A549 treated with RU486 at 1 μM for 4 hours (cell line): ENCODE data around the gene TRAF4. TPM values are rescaled to one million over a fixed set of nuclear protein-coding genes. Genes with fewer than 3 reads are reported as not detected.

Source experiments
- total RNA-seq: library from RNA; stranded (reverse); fragments of 200-300 nt; extraction: Qiagen RNA extraction; gene quantifications from 5 replicates; pipeline ENCODE4 v1.2.3, GENCODE V29; 2022; ENCODE audit warnings: low read depth

The TRAF4 gene, protein sequence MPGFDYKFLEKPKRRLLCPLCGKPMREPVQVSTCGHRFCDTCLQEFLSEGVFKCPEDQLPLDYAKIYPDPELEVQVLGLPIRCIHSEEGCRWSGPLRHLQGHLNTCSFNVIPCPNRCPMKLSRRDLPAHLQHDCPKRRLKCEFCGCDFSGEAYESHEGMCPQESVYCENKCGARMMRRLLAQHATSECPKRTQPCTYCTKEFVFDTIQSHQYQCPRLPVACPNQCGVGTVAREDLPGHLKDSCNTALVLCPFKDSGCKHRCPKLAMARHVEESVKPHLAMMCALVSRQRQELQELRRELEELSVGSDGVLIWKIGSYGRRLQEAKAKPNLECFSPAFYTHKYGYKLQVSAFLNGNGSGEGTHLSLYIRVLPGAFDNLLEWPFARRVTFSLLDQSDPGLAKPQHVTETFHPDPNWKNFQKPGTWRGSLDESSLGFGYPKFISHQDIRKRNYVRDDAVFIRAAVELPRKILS
- total RNA-seq, result 51.5 to 88.4 TPM (median 76.8 TPM) in 5 replicates

DNA sequence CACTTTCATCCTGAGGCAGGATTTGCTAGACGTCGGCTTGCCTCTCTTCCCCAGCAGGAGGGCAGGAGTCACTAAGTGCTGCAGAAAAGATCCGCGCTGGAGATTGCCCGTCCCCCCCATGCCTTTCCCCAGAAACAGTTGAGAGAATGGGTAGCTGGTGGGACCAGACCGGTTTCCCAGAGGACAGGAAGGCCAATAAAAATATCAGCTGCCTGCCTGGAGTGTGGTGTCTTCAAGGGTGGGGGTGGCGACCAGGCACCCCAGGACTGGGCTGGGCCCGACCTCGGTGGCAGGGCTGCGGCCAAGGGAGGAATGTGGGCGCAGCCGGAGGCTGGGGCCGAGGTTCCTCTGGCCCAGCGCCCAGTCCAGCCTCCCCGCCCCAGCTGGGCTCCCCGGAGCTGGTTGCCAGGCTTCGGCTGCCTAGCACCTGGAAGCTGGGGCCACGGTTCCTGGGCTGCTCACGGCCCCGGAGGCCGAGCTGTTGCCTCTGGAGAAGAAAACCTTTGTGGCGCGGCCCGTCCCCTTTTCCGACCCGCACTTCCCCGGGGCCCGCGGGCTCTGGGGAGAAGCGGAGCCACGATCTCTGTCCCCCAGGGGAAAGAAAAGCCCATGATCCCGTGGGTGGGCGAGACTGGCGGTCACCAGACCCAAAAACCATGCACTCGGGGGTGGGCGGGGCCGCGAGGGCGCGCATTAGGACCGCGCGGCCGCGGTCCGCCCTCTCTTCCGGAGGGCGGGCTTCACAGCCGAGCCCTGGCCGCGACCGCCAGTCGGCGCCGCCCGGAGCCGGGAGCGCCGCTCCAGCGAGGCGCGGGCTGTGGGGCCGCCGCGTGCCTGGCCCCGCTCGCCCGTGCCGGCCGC is at the start of gene TRAF4:
Gene TRAF4 (plus strand): TSS at position 769 of the 861 bp plus-strand sequence. CDS start 102 bp downstream, outside the sequence.

DNA sequence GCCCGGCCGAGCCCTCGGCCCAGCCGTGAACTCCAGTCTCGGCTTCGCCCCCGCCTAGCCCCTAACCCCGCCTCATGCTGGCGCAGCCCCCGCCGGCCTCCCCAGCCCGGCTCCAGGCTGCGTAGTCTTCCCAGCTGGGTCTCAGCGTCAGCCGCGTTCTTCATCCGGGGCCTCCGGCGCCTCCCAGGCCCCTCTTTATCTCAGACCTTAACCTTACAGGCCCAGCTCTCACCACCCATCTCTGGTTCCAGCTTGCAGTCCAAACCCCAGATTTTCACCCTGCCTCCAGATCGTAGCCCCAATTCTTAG is 32.1 kb upstream of the TRAF4 start, which contains the start of gene PROCA1:
Gene PROCA1 (minus strand): TSS at position 166 of the 309 bp plus-strand sequence. CDS start 228 bp downstream, outside the sequence.

DNA sequence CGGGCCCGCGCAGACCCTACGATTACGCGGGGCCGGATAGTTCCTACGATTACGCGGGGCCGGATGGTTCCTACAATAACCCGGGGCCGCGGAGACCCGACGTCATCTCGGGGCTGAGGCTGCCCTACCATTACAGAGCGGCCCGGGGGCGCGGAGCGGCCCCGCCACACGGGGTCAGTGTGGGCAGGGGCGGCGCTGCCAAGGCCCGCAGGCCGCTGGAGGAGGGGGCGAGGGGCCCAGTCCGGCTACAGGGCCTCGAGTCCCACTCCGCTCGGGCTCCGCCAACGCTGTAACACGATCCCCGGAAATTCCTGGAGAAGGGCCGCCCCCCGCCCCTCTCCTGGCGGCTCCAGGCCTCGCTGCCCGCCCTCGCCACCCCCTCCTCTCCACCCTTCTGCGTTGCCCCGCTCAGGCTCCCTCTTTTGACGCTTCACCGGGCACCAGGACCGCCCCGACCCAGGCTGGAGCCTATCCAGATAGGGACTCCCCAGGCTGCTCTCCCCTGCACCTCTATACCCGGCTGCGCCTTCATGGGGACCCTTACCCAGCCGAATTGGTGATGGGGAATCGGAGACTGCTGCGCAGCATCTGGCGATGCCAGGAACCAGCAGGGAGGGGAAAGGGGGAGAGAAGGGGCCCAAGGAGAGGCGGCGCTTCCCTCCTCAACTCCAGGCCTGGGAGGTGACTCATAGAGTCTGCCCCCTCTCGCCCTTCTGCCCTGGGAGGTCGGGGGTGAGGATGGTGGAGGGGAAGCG is 26.1 kb upstream of the TRAF4 start, which contains the start of gene RAB34:
Gene RAB34 (minus strand): TSS at position 291 of the 755 bp plus-strand sequence. CDS start 602 bp downstream, outside the sequence.

DNA sequence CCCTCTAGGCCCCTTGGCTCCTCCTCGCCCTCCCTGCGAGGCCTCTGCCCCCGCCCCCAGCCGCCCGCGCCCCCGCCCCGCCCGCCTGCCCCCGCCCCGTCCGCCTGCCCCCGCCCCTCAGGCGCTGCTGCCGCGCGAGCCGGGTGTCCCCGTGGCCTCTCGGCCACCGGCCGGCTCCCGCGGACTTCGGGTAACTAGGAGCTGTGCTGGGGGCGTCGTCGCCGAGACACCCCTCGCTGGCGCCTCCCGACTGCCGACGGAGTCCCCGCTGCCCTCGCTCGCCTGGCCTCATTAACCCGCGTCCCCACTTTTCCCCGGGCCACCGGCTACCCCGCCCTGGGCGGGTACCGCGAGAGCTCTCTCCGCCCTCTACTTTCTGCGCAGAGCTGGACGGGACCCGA is 17.6 kb upstream of the TRAF4 start, which contains the start of gene TLCD1:
Gene TLCD1 (minus strand): TSS at position 8 of the 401 bp plus-strand sequence. CDS start 136 bp downstream, outside the sequence.

DNA sequence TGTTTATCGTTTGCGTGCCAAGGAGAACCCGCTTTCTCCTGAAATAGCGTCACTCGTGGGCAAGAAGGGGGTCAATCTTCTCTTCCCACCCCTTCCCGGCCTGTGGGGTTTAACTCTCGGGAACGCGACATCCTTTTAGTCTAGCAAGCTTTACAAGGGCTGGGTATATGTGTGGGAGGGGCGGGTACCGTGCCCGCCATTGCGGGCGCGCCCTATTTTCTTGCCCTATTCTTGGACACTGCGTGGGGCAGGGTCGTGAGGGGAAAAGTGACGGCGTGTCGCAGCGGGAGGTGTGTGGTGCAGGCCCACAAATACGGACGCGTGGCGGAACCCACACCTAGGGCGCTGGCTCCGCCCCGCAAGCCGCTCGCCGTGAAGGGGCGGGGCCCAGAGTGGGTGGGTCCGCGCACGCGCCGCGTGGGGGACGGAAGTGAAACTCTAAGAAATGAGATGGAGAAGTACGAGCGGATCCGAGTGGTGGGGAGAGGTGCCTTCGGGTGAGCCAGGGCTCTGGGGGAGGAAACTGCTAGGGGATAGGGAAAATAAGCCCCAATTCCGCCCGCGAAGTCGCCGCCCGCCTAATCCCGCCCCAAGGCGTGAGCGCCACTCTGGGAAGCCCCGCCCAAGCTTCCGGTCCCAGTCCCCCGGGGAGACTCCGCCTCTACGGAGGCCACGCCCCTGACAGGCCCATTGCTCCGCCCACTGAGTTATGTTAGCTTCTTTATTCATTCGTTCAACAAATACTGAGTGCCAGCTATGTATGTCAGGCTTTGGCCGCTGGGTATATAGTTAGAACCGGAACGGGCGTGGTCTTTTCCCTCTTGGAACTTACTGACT is 15.2 kb upstream of the TRAF4 start, which contains the start of gene NEK8:
Gene NEK8 (plus strand): TSS at position 425 of the 837 bp plus-strand sequence. CDS start 26 bp downstream, at position 451.

Other genes starting within 250 kb of the TRAF4 start
- gene FOXN1, start 237.7 kb upstream of the TRAF4 start, total RNA-seq, result not detected in 5 replicates
- gene UNC119, start 191.4 kb upstream of the TRAF4 start, total RNA-seq, result 25.1 to 32.6 TPM (median 29.0 TPM) in 5 replicates
- gene PIGS, start 172.5 kb upstream of the TRAF4 start, total RNA-seq, result 55.8 to 58.4 TPM (median 56.6 TPM) in 5 replicates
- gene ALDOC, start 167.1 kb upstream of the TRAF4 start, total RNA-seq, result 1.3 to 2.3 TPM (median 1.8 TPM) in 5 replicates
- 72.4 to 90.1 TPM (median 77.8 TPM) in 5 replicates for gene SPAG5, start 145.0 kb upstream of the TRAF4 start, total RNA-seq
- 2.2 to 4.9 TPM (median 4.2 TPM) in 5 replicates for gene RSKR, start 129.8 kb upstream of the TRAF4 start, total RNA-seq
- 56.4 to 74.1 TPM (median 58.8 TPM) in 5 replicates for gene BLTP2, start 98.9 kb upstream of the TRAF4 start, total RNA-seq
- 79.5 to 87.0 TPM (median 84.5 TPM) in 5 replicates for gene SDF2, start 82.1 kb upstream of the TRAF4 start, total RNA-seq
- 69.2 to 74.1 TPM (median 72.2 TPM) in 5 replicates for gene SUPT6H, start 81.8 kb upstream of the TRAF4 start, total RNA-seq
- gene PROCA1, start 32.1 kb upstream of the TRAF4 start, total RNA-seq, result 1.2 to 2.3 TPM (median 1.5 TPM) in 5 replicates
- 220 to 279 TPM (median 265 TPM) in 5 replicates for gene RAB34, start 26.1 kb upstream of the TRAF4 start, total RNA-seq
- gene RPL23A, start 24.0 kb upstream of the TRAF4 start, total RNA-seq, result 1,999 to 2,848 TPM (median 2,238 TPM) in 5 replicates
- gene TLCD1, start 17.8 kb upstream of the TRAF4 start, total RNA-seq, result 36.2 to 53.8 TPM (median 48.3 TPM) in 5 replicates
- 3.8 to 4.7 TPM (median 4.5 TPM) in 5 replicates for gene NEK8, start 15.2 kb upstream of the TRAF4 start, total RNA-seq
- 19.0 to 23.3 TPM (median 21.9 TPM) in 5 replicates for gene FAM222B, start 98.8 kb downstream of the TRAF4 start, total RNA-seq
- 70.2 to 92.5 TPM (median 85.9 TPM) in 5 replicates for gene ERAL1, start 111.0 kb downstream of the TRAF4 start, total RNA-seq
- gene FLOT2, start 153.7 kb downstream of the TRAF4 start, total RNA-seq, result 67.2 to 83.8 TPM (median 77.4 TPM) in 5 replicates
- 4.2 to 5.6 TPM (median 5.4 TPM) in 5 replicates for gene DHRS13, start 159.1 kb downstream of the TRAF4 start, total RNA-seq
- 29.2 to 40.1 TPM (median 35.2 TPM) in 5 replicates for gene PHF12, start 207.5 kb downstream of the TRAF4 start, total RNA-seq